Fibroblast of mammary gland (primary cell): ENCODE data around the gene ADGRG3.

ENCODE experiments used
- DNase-seq: peaks from one replicate; pipeline ENCODE4 v3.0.0-alpha.2; 2010; ENCODE audit warnings: low read depth
- H3K4me3 ChIP-seq: 2 replicates; pipeline ENCODE4 v1.5.1; 2011; ENCODE audit warnings: low read depth, mild to moderate bottlenecking, low read length, moderate library complexity; ENCODE audit not compliant: control insufficient read depth
- TF ChIP-seq, protein P1 (sequence below): conservative IDR thresholded peaks from 2 replicates; pipeline ENCODE4 v1.5.1; 2011; ENCODE audit warnings: low read depth, low read length, inconsistent platforms; ENCODE audit not compliant: control insufficient read depth, insufficient read depth

Gene ADGRG3

DNA sequence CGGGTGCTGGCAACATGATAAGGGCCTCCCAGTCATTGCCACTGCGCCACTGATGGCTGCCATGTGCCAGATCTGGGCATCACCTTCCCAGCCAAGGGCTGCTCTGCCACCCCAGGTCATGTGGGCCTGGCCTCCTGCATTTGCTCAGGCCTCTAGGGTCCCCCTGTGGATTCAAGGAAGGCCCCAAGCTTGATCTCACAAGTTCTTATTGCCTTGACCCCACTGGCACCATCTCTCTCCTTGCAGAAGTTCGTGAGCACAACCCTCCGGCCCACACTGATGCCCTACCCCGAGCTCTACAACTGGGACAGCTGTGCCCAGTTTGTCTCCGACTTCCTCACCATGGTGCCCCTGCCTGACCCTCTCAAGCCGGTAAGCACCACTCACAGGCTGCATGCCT lies 31.8 kb downstream of the ADGRG3 start:
- no peak overlapping the region for H3K4me3 ChIP-seq
- DNase-seq: no peak
- TF ChIP-seq, protein P1, sequence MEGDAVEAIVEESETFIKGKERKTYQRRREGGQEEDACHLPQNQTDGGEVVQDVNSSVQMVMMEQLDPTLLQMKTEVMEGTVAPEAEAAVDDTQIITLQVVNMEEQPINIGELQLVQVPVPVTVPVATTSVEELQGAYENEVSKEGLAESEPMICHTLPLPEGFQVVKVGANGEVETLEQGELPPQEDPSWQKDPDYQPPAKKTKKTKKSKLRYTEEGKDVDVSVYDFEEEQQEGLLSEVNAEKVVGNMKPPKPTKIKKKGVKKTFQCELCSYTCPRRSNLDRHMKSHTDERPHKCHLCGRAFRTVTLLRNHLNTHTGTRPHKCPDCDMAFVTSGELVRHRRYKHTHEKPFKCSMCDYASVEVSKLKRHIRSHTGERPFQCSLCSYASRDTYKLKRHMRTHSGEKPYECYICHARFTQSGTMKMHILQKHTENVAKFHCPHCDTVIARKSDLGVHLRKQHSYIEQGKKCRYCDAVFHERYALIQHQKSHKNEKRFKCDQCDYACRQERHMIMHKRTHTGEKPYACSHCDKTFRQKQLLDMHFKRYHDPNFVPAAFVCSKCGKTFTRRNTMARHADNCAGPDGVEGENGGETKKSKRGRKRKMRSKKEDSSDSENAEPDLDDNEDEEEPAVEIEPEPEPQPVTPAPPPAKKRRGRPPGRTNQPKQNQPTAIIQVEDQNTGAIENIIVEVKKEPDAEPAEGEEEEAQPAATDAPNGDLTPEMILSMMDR: no peak

DNA sequence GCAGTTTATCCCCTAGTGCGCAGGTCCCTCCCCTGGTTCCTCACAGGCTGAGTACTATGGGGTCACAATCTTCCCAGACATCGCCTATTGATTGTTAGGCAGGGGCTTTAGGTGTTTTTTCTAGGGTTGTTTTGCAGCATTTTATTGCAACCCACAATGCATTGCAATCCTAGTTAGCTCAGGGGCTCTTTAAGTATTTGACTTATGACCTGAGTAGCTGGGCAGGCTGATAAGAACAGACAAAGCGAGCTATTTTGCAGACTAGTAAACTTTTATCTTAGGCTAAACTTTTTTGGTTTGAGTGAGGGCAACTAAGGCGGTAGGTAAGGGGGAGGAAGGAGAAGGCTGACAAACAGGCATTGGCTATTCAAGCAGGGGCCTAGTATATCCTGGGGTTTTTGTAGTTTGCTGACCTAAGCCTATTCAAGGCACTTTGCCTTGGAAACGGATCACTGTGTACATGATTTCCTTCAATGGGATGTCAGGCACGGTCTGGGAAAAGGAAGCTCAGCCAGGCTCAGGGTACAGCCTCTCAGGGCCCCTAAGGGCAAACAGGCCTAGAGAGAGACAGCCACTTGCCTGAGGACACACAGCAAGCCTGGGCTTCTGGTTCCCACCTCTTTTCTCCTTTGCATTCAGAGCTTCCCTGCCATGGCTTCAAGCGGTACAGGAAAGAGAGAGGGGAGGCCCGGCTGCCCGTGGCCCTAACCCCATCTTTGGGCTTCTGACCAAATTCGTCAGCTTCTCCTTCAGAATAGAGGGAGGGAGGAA lies 32.9 kb downstream of the ADGRG3 start:
- DNase-seq: no peak
- no peak overlapping the region for H3K4me3 ChIP-seq
- TF ChIP-seq, protein P1: no peak

DNA sequence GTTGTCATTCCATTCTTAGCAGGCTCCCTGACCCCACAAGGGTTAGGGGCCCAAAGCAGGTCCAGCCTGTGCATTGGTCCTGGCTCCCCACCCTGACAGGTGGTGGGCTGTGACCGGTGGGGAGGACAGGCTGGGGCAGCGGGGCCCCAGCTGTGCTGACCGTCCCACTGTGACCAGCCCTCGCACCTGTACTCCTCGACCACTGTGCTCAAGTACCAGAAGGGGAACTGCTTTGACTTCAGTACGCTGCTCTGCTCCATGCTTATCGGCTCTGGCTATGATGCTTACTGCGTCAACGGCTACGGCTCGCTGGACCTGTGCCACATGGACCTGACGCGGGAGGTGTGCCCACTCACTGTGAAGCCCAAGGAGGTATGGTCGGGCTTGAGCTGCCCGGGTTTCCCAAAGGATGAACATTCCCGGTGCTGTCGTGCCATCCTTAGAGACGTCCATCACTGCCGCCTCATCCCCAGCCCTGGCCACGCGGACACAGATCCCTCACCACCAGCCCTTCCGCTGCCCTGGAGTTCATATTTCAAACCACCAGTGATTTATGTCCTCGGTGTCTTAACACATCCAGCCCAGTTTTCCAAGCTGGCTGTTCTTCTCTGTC lies 33.8 kb downstream of the ADGRG3 start:
- TF ChIP-seq, protein P1: no peak
- no peak overlapping the region for H3K4me3 ChIP-seq
- no peak for DNase-seq

DNA sequence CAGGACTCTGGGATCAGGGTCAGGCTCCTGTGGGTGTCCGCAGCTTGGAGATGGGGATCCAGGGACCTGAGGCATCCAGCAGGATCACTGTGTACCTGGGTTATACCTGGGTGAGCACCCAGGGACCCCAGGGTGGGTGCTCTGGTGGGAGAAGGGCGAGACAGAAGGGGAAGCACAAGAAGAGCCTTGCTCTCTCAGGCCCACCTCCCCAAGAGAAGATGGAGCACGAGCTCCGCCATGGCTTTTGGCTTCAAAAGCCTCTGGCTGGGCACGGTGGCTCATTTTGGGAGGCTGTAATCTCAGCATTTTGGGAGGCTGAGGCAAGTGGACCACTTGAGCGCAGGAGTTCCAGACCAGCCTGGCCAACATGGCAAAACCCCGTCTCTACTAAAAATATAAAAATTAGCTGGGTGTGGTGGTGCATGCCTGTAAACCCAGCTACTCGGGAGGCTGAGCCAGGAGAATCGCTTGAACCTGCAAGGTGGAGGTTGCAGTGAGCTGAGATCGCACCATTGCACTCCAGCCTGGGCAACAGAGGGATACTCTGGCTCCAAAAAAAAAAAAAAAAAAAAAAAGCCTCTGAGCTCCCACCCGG lies 35.4 kb downstream of the ADGRG3 start:
- TF ChIP-seq, protein P1: no peak
- DNase-seq: no peak
- no peak overlapping the region for H3K4me3 ChIP-seq

DNA sequence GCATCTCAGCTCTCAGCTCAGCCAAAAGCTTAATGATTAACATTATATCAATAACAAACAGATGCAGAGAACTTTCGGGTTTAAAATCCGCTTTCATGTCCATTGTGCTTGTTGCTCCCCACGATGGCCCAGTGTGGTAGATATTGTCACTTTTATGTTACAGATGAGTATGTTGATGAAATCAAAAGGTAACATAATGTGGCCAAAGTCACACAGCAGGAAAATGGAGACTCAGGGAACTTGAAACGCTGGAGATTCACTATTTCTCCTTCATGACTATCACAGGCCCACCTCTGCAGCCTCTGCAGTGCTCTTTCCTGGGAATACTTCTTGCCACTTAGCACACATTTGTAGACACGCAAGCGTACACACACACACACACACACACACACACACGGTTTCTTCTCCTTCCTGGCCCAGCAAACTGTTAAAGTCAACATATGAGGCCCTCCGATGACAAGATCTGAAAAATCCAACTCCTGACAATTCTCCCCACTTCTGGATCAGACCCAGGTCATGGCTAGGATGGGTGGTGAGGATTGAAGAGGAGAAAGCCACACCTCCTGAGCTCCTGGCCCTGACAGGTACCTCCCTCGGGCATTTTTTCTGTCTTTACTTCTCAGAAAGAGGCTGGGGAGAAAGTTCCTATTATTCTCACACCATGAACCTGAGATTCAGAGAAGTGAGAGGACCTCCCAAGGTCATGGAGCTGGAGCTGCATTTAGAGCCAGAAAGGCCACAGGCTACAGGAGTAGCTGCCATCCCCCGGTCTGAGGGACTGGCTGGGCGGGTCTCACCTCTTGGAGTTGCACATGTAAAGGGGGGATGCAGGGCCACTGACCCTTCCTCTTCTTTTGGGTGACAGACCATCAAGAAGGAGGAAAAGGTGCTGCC lies 36.2 kb downstream of the ADGRG3 start:
- no peak for DNase-seq
- TF ChIP-seq, protein P1: no peak
- no peak overlapping the region for H3K4me3 ChIP-seq
